Measurements from ENCODE around the gene SZT2.

- TF ChIP-seq CTCF (IDR thresholded peaks at IDR 0.05) (no peak), POLR2A (IDR thresholded peaks at IDR 0.05) (no peak)
Measured at GRCh38 chr1:43491061-43491460, 101.4 kb downstream of the SZT2 start.

All from breast epithelium (tissue), 3 donors.